ENCODE measurements around the gene ABCB8.

DNA sequence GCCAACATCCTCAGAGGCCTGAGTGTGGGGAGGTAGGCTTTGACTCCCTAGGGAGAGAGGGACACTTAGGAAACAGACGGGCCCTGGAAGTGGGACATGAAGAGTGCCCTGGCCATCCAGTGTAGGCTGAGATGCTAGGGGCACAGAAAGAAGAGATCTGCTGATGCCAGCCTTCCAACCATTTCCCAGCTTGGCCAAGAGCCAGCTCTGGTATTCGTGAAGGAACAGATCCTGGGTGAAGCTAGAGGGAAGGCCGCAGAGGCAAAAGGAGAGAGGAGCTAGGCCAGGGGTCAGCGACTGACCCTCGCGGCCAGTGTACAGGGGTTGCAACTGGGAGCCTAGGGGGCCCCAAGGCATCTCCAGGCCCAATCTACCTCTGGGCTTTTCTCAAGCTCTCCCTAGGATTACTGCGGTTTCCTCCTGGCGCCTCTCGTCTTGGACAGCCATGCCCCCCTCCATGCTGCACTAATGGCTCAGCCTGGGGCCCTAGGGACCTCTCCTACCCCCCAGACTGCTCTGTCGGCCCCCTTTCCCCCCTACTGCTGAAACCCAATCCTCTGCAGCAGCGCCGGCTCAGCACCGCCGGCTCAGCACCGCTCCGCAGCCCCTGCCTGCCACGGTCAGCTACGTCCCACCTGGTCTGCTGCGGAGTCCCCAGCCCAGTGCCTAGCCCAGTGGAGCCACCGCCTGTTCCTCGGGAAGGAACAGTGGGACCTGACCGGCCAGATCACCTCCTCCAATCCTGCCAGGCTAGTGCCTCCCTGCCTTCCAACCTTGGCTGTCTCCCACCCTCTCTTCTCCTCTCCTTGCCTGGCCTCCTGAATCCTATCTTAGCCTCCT, 19.9 kb downstream of the ABCB8 start, which contains the start of gene ASIC3:
- no peak for TF ChIP-seq EZH2 (IDR thresholded peaks at IDR 0.05)
- TF ChIP-seq, protein P1, sequence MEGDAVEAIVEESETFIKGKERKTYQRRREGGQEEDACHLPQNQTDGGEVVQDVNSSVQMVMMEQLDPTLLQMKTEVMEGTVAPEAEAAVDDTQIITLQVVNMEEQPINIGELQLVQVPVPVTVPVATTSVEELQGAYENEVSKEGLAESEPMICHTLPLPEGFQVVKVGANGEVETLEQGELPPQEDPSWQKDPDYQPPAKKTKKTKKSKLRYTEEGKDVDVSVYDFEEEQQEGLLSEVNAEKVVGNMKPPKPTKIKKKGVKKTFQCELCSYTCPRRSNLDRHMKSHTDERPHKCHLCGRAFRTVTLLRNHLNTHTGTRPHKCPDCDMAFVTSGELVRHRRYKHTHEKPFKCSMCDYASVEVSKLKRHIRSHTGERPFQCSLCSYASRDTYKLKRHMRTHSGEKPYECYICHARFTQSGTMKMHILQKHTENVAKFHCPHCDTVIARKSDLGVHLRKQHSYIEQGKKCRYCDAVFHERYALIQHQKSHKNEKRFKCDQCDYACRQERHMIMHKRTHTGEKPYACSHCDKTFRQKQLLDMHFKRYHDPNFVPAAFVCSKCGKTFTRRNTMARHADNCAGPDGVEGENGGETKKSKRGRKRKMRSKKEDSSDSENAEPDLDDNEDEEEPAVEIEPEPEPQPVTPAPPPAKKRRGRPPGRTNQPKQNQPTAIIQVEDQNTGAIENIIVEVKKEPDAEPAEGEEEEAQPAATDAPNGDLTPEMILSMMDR (IDR thresholded peaks at IDR 0.05) = no peak
- no peak for TF ChIP-seq EZH2phosphoT487 (IDR thresholded peaks at IDR 0.05)

Data from neural progenitor cell (in vitro differentiated cells).